AG04449 (cell line): ENCODE data around the gene ALG6.

ENCODE experiments used
- CTCF ChIA-PET: fragments of 350-600 bp; formaldehyde crosslinking; extraction: SDS; loops from one replicate; lab custom pipeline; 2021; ENCODE audit warnings: antibody characterized with exemption; lab: Yijun Ruan, JAX
- POLR2A ChIA-PET: fragments of 400-600, 350-600 bp; formaldehyde crosslinking; extraction: SDS; loops from one replicate; lab custom pipeline; 2020; ENCODE audit warnings: antibody characterized with exemption, inconsistent platforms; lab: Yijun Ruan, JAX
- DNase-seq: peaks from one replicate; pipeline ENCODE4 v3.0.0-alpha.2; 2010; ENCODE audit warnings: low read depth, low spot score
- H3K4me3 ChIP-seq: 2 replicates; pipeline ENCODE4 v1.5.1; 2011; ENCODE audit warnings: low read depth, mild to moderate bottlenecking, control low read depth, low read length
- TF ChIP-seq, protein P1 (sequence below): IDR thresholded peaks from one replicate; pipeline ENCODE4 v1.5.1; 2011; ENCODE audit warnings: mild to moderate bottlenecking, moderate library complexity, low read length, control low read depth, inconsistent platforms; ENCODE audit not compliant: insufficient read depth; ENCODE audit errors: missing control alignments

The ALG6 gene

DNA sequence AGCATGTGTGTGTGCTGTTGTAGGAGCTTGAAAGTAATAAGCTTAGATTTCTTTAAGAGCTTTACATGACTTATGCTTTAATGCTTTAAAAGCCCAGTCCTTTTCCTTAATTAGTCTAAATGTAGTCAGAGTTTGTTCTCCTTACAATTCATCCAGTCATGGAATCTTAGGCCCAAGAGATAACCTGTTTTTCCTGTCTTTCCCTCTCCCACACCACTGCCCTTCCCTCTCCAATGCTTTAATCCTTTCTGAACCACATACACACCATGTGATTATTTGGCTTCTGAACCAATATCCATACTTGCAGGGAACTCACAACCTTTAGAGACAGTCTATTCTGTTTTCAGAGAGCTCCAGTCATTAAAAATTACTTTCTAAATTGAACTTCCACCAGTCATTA is 37.6 kb downstream of the ALG6 start:
- H3K4me3 ChIP-seq, result no peak overlapping the region
- TF ChIP-seq, protein P1, sequence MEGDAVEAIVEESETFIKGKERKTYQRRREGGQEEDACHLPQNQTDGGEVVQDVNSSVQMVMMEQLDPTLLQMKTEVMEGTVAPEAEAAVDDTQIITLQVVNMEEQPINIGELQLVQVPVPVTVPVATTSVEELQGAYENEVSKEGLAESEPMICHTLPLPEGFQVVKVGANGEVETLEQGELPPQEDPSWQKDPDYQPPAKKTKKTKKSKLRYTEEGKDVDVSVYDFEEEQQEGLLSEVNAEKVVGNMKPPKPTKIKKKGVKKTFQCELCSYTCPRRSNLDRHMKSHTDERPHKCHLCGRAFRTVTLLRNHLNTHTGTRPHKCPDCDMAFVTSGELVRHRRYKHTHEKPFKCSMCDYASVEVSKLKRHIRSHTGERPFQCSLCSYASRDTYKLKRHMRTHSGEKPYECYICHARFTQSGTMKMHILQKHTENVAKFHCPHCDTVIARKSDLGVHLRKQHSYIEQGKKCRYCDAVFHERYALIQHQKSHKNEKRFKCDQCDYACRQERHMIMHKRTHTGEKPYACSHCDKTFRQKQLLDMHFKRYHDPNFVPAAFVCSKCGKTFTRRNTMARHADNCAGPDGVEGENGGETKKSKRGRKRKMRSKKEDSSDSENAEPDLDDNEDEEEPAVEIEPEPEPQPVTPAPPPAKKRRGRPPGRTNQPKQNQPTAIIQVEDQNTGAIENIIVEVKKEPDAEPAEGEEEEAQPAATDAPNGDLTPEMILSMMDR, result no peak
- no peak for DNase-seq
- POLR2A ChIA-PET, result no interaction called here
- CTCF ChIA-PET, result interaction anchor here (1.1 to 1.5 kb wide), 2 partner anchors 9 to 37 kb away, joined by 3 read pairs; no protein-coding TSS in a partner anchor

DNA sequence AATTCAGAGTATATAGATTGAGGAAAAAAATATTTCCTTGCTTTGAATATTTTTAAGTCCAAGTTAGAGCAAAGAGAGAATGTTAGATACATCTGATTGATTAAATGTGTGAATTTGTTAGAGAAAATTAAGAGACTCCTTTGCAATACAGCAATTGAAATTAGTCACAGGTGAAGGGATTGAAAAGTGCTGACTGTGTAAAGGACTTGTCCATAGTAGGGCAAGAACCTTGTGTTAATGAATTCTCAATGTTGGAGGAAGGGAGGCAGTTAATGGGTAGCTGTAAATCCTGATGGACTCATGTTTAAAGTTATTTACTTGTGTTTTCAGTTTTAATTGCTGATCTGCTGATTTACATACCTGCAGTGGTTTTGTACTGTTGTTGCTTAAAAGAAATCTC is 38.6 kb downstream of the ALG6 start:
- ChIA-PET POLR2A (no interaction called here), CTCF (interaction anchor here (1.1 kb wide), 1 partner anchor 36 kb away, joined by 3 read pairs; no protein-coding TSS in a partner anchor)
- no peak overlapping the region for H3K4me3 ChIP-seq
- DNase-seq, result no peak
- TF ChIP-seq, protein P1, result no peak

DNA sequence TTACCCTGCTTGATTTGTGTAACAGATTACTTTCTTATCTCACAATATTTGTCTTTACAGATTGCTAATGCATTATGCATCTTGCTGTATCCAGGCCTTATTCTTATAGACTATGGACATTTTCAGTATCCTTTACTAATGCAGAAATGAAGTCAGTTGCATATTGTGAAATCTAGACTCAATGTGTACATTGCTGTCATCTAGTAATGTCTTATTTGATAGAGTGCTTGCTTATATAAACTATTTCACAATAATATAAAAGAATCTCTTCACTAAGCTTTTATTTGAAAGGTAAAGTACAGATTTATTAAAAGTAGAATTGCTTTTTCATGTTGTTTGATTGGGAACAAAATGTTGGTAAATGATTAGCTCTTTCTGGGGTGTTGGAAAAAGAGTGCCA is 39.6 kb downstream of the ALG6 start:
- ChIA-PET CTCF (interaction anchor here (1.8 kb wide), 1 partner anchor 34 kb away, joined by 4 read pairs; no protein-coding TSS in a partner anchor), POLR2A (no interaction called here)
- no peak overlapping the region for H3K4me3 ChIP-seq
- DNase-seq, result no peak
- TF ChIP-seq, protein P1, result no peak

DNA sequence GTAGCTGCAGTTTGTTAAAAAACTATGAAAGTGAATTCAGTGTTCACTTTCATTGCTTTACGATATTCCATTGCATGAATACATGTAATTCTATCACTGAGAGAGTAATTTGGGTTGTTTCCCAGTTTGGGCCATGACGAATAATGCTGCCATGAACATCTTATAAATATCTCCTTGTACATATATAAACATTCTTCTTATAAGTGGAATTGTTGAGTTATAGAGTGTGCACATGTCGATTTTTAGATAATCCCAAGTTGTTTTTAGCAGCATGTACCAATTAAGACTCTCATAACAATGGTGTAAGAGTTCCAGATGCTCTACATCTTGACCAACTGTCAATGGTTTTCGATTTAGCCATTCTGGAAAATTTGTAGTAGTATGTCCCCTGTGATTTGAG is 40.9 kb downstream of the ALG6 start:
- no peak for DNase-seq
- ChIA-PET CTCF (interaction anchor here (1.8 kb wide), 1 partner anchor 32 kb away, joined by 4 read pairs; no protein-coding TSS in a partner anchor), POLR2A (no interaction called here)
- no peak overlapping the region for H3K4me3 ChIP-seq
- TF ChIP-seq, protein P1, result no peak

DNA sequence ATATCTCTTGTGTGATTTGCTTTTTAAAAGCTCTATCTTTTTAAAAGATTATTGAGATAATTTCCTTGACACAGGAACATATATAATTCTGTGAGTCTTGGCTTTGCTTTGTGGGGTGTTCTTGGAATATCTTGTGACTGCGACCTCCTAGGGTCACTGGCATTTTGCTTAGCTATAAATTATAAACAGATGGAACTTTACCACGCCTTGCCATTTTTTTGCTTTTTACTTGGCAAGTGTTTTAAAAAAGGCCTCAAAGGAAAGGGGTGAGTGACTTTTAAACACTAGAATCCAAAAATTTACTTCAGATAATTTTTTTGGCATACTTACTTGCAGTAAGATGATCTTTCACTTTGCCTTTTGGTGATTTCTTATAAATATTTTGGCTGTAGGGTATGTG is 43.6 kb downstream of the ALG6 start:
- DNase-seq, result no peak
- TF ChIP-seq, protein P1, result no peak
- ChIA-PET POLR2A (no interaction called here), CTCF (interaction anchor here (0.7 kb wide), 1 partner anchor 23 kb away, joined by 3 read pairs; no protein-coding TSS in a partner anchor)
- H3K4me3 ChIP-seq, result no peak overlapping the region

DNA sequence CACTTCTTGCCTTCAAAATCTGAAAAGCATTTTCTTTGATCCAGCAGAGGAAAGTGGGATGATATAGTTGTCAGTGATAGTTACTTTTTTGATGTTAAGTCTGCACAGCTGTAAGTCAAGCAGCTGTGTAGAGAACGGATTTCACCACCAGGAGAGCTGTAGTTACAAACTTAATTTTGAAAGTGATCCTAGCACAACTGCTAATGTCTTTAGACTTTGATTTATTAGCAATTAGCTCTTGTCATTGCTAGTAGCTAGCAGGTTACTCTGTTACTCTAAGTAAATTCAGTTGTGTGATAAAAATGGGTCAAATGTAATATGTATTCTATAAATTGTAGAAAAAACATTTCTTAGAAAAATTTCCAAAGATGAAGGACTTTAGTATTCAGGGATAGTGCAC is 46.0 kb downstream of the ALG6 start:
- H3K4me3 ChIP-seq, result no peak overlapping the region
- no peak for DNase-seq
- TF ChIP-seq, protein P1, result no peak
- ChIA-PET POLR2A (no interaction called here), CTCF (interaction anchor here (1.5 kb wide), 1 partner anchor 9 kb away, joined by 3 read pairs; no protein-coding TSS in a partner anchor)
